H1 (cell line): ENCODE measurements around the gene AGRN. TPM values are rescaled to one million over a fixed set of nuclear protein-coding genes. Genes with fewer than 3 reads are reported as not detected.

Source experiments
- CTCF ChIA-PET: fragments of 300-600 bp; sonication (Branson Sonifier 250); formaldehyde crosslinking; loops from one replicate; lab custom pipeline; 2021; ENCODE audit not compliant: partially characterized antibody; lab: Charles Lee
- POLR2A ChIA-PET: fragments of 300-600 bp; sonication (Branson Sonifier 250); formaldehyde crosslinking; loops from one replicate; lab custom pipeline; 2021; ENCODE audit warnings: inconsistent platforms; ENCODE audit not compliant: partially characterized antibody; lab: Charles Lee
- DNase-seq, 2 experiments: peaks; one replicate each; pipeline versions ENCODE4 v3.0.0 to v3.0.0-alpha.2; 2010 to 2022; ENCODE audit warnings: low spot score in 2 of 2, low read depth in 1 of 2, mixed read lengths in 1 of 2
- FAIRE-seq: peaks from 2 replicates; lab custom pipeline; 2011; peaks lifted over from hg19 to GRCh38; lab: Jason Lieb, UNC
- H2AFZ ChIP-seq: 2 replicates; pipeline ENCODE4 v1.8.1; 2012; ENCODE audit warnings: low read length, inconsistent platforms
- H2AK5ac ChIP-seq: 2 replicates; pipeline ENCODE4 v1.6.1; 2013; ENCODE audit warnings: low read depth, low read length
- H2BK120ac ChIP-seq: replicated peaks from 2 replicates; pipeline ENCODE3; 2013; ENCODE audit warnings: low read depth, low read length, inconsistent platforms
- H2BK12ac ChIP-seq: 2 replicates; pipeline ENCODE4 v1.6.1; 2013; ENCODE audit warnings: low read depth, low read length
- H2BK15ac ChIP-seq: 2 replicates; pipeline ENCODE4 v1.6.1; 2013; ENCODE audit warnings: low read length
- H2BK20ac ChIP-seq: 2 replicates; pipeline ENCODE4 v1.6.1; 2013; ENCODE audit warnings: low read length
- H2BK5ac ChIP-seq: 2 replicates; pipeline ENCODE4 v1.6.1; 2013; ENCODE audit warnings: low read depth, low read length
- H3K14ac ChIP-seq: 2 replicates; pipeline ENCODE4 v1.6.1; 2013; ENCODE audit warnings: inconsistent platforms; ENCODE audit not compliant: insufficient read length
- H3K18ac ChIP-seq: 2 replicates; pipeline ENCODE4 v1.6.1; 2013; ENCODE audit warnings: low read length; ENCODE audit errors: extremely low read depth
- H3K23ac ChIP-seq: 2 replicates; pipeline ENCODE4 v1.6.1; 2013; ENCODE audit warnings: inconsistent platforms; ENCODE audit not compliant: insufficient read length
- H3K23me2 ChIP-seq: 2 replicates; pipeline ENCODE4 v1.6.1; 2013; ENCODE audit warnings: low read depth, low read length
- H3K27ac ChIP-seq: 2 replicates; pipeline ENCODE4 v1.6.1; 2011; ENCODE audit warnings: low read depth, low read length, inconsistent platforms
- H3K27me3 ChIP-seq, 4 experiments: replicated peaks in 1 of 4; 1 replicate in 1 of 4; 2 replicates in 3 of 4; pipeline versions ENCODE4 v1.6.1 to v1.8.1; 2011 to 2013; ENCODE audit warnings: low read length in 3 of 4, mild to moderate bottlenecking in 3 of 4, inconsistent platforms in 2 of 4, mixed read lengths in 2 of 4, moderate library complexity in 1 of 4; ENCODE audit not compliant: control insufficient read depth in 3 of 4, insufficient read depth in 3 of 4; ENCODE audit errors: extremely low read depth in 1 of 4
- H3K36me3 ChIP-seq, 4 experiments: 2 replicates each; pipeline versions ENCODE4 v1.6.1 to v1.8.1; 2011 to 2013; ENCODE audit warnings: mild to moderate bottlenecking in 4 of 4, low read length in 3 of 4, moderate library complexity in 2 of 4, control low read depth in 1 of 4, inconsistent platforms in 1 of 4; ENCODE audit not compliant: insufficient read depth in 4 of 4, control insufficient read depth in 2 of 4
- H3K4ac ChIP-seq: replicated peaks from 2 replicates; pipeline ENCODE3; 2013; ENCODE audit warnings: low read length, low read depth, mixed read lengths, inconsistent platforms; ENCODE audit not compliant: insufficient read length
- H3K4me1 ChIP-seq, 4 experiments: replicated peaks in 1 of 4; 1 replicate in 1 of 4; 2 replicates in 3 of 4; pipeline versions ENCODE4 v1.6.1 to v1.8.1; 2011 to 2013; ENCODE audit warnings: low read length in 3 of 4, inconsistent platforms in 2 of 4, mixed read lengths in 1 of 4; ENCODE audit not compliant: insufficient read depth in 4 of 4, control insufficient read depth in 3 of 4
- H3K4me2 ChIP-seq, 2 experiments: 2 replicates each; pipeline versions ENCODE4 v1.6.1 to v1.8.1; 2011 to 2013; ENCODE audit warnings: low read depth in 2 of 2, low read length in 2 of 2, control low read depth in 1 of 2, inconsistent platforms in 1 of 2, mild to moderate bottlenecking in 1 of 2; ENCODE audit not compliant: insufficient read depth in 1 of 2
- H3K4me3 ChIP-seq, 4 experiments: fragments of 200-600, 300-600 bp in 1 of 4; sonication (generic), shearing (Covaris generic), sonication (Bioruptor Twin) in 1 of 4; 2 replicates each; pipeline versions ENCODE4 v1.5.1 to v1.8.1; 2011 to 2016; ENCODE audit warnings: low read length in 4 of 4, low read depth in 3 of 4, control low read depth in 2 of 4, inconsistent platforms in 2 of 4, mild to moderate bottlenecking in 2 of 4, mixed read lengths in 1 of 4, moderate library complexity in 1 of 4; ENCODE audit not compliant: insufficient read depth in 2 of 4; ENCODE audit errors: extremely low read depth in 1 of 4
- H3K56ac ChIP-seq: replicated peaks from 2 replicates; pipeline ENCODE3; 2013; ENCODE audit warnings: low read depth, mild to moderate bottlenecking, mixed read lengths, low read length, inconsistent platforms; ENCODE audit not compliant: insufficient read length
- H3K79me1 ChIP-seq: 2 replicates; pipeline ENCODE4 v1.6.1; 2013; ENCODE audit warnings: low read depth, low read length, control low read depth
- H3K79me2 ChIP-seq, 2 experiments: 2 replicates each; pipeline versions ENCODE4 v1.6.1 to v1.8.1; 2012 to 2013; ENCODE audit warnings: low read length in 2 of 2, mild to moderate bottlenecking in 2 of 2, inconsistent platforms in 1 of 2; ENCODE audit not compliant: insufficient read depth in 2 of 2, control insufficient read depth in 1 of 2
- H3K9ac ChIP-seq, 4 experiments: replicated peaks in 1 of 4; 1 replicate in 1 of 4; 2 replicates in 3 of 4; pipeline versions ENCODE4 v1.6.1 to v1.8.1; 2011 to 2013; ENCODE audit warnings: low read depth in 3 of 4, low read length in 3 of 4, control low read depth in 2 of 4, mild to moderate bottlenecking in 2 of 4, moderate library complexity in 2 of 4, inconsistent platforms in 1 of 4; ENCODE audit errors: extremely low read depth in 1 of 4
- H3K9me3 ChIP-seq, 2 experiments: 2 replicates each; pipeline versions ENCODE4 v1.6.1 to v1.8.1; 2012 to 2013; ENCODE audit warnings: mild to moderate bottlenecking in 2 of 2, moderate library complexity in 2 of 2, control low read depth in 1 of 2, inconsistent platforms in 1 of 2, low read depth in 1 of 2, low read length in 1 of 2, mixed read lengths in 1 of 2; ENCODE audit not compliant: insufficient read depth in 2 of 2
- H4K20me1 ChIP-seq, 2 experiments: replicated peaks in 1 of 2; 2 replicates each; pipeline versions ENCODE3 to v1.8.1; 2011 to 2013; ENCODE audit warnings: inconsistent platforms in 2 of 2, low read length in 2 of 2, mild to moderate bottlenecking in 1 of 2; ENCODE audit not compliant: insufficient read depth in 2 of 2, control insufficient read depth in 1 of 2
- H4K5ac ChIP-seq: 2 replicates; pipeline ENCODE4 v1.6.1; 2013; ENCODE audit warnings: low read length, low read depth, mixed read lengths, inconsistent platforms; ENCODE audit not compliant: insufficient read length
- H4K8ac ChIP-seq: 2 replicates; pipeline ENCODE4 v1.8.0; 2013; ENCODE audit warnings: mild to moderate bottlenecking, moderate library complexity, low read length, inconsistent platforms; ENCODE audit not compliant: insufficient read depth; ENCODE audit errors: extremely low read depth
- H4K91ac ChIP-seq: replicated peaks from 2 replicates; pipeline ENCODE3; 2013; ENCODE audit warnings: low read length, mixed read lengths, inconsistent platforms; ENCODE audit not compliant: insufficient read length
- SP2 ChIP-seq: IDR thresholded peaks from 2 replicates; pipeline ENCODE4 v1.6.1; 2012; ENCODE audit warnings: mild to moderate bottlenecking, low read length, inconsistent platforms
- WGBS, 2 experiments: shearing (Covaris generic) in 1 of 2; methylation state at CpG; one replicate each; pipeline versions ENCODE4 v1.1.6 to v1.1.7; 2013 to 2015; ENCODE audit warnings: low lambda C conversion rate in 2 of 2, mixed read lengths in 2 of 2, inconsistent platforms in 1 of 2, low coverage in 1 of 2, missing lambda C conversion rate in 1 of 2; ENCODE audit not compliant: insufficient replicate concordance in 2 of 2, insufficient coverage in 1 of 2, insufficient read length in 1 of 2; ENCODE audit errors: extremely low coverage in 1 of 2, missing lambda C conversion rate in 1 of 2; 5-methylcytosine and 5-hydroxymethylcytosine counted together
- polyA plus RNA-seq, 7 experiments: library from polyadenylated mRNA; depleted of rRNA in 3 of 7; stranded (reverse) in 5 of 7; unstranded in 2 of 7; fragments of >200 nt in 5 of 7; fragments of 200-250 nt in 2 of 7; gene quantifications; 1 replicate in 5 of 7; 2 replicates in 1 of 7; 4 replicates in 1 of 7; pipeline versions ENCODE4 v1.2.1 to v1.2.3, GENCODE V29; 2011 to 2013; ENCODE audit warnings: missing spikeins in 2 of 7, mixed read lengths in 2 of 7
- total RNA-seq: library from RNA; stranded (reverse); fragmentation: NEBNext Ultra II Directional; extraction: Animal tissue kit (Norgen Biotek cat#: 25700); gene quantifications from 2 replicates; pipeline ENCODE4 v1.2.1, GENCODE V29; 2021

AGRN gene
- total and polyA plus RNA-seq, 2 of the 8 experiments (the other 6 are each of a cell fraction or from before 2014, with no cell fraction given) = 52.3 to 155 TPM

DNA sequence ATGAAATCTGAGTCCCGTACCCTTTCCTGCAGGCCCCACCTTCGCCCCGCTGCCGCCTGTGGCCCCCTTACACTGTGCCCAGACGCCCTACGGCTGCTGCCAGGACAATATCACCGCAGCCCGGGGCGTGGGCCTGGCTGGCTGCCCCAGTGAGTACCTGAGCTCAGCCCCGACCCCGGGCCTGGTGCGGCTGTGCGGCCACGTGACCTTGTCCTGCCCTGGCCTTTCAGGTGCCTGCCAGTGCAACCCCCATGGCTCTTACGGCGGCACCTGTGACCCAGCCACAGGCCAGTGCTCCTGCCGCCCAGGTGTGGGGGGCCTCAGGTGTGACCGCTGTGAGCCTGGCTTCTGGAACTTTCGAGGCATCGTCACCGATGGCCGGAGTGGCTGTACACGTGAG is 25.2 kb downstream of the AGRN start:
- Histone ChIP-seq H3K9ac (no peak overlapping the region), H4K91ac (no peak overlapping the region), H2AFZ (no peak overlapping the region), H4K5ac (no peak overlapping the region), H3K4me1 (peaks cover 0 to 6% (median 2%) of the 10 kb centered on the region in 4 experiments; a peak in 4 of 7 replicates), H2BK12ac (no peak overlapping the region), H2BK15ac (no peak overlapping the region), H2BK5ac (no peak overlapping the region), H3K4ac (no peak overlapping the region), H3K36me3 (peaks cover 6 to 65% (median 25%) of the 10 kb centered on the region in 4 experiments), H3K79me2 (no peaks in the 10 kb centered on the region), H3K23me2 (peaks cover 4% of the 10 kb centered on the region; the same call in 1 of the 2 replicates), H3K27me3 (peaks cover 0 to 3% (median 2%) of the 10 kb centered on the region in 4 experiments; a peak in 4 of 7 replicates), H2BK120ac (no peak overlapping the region), H3K4me3 (no peak overlapping the region), H4K20me1 (peaks cover 13 to 29% of the 10 kb centered on the region in 2 experiments), H2BK20ac (no peak overlapping the region), H3K27ac (no peak overlapping the region), H3K23ac (no peak overlapping the region), H3K56ac (no peak overlapping the region), H4K8ac (0 out of 2 replicates have a peak overlapping the region, but pooled peaks have one; percentile 51), H2AK5ac (no peak overlapping the region), H3K4me2 (no peak overlapping the region), H3K79me1 (peaks cover 4% of the 10 kb centered on the region; the same call in 1 of the 2 replicates), H3K18ac (no peak overlapping the region), H3K9me3 (no peaks in the 10 kb centered on the region), H3K14ac (no peak overlapping the region)
- CTCF ChIA-PET = interaction anchor here (0.6 to 2.5 kb wide), 6 partner anchors 11 to 130 kb away, joined by 3 to 11 read pairs (median 5); no protein-coding TSS in a partner anchor
- no peak for DNase-seq
- no peak for FAIRE-seq
- WGBS, 2 experiments = 95% methylated on average over 21 of the region's 23 CpGs; no CpG with 5 or more reads in 1 of the 2 experiments
- POLR2A ChIA-PET = interaction anchor here (0.6 to 3.8 kb wide), 10 partner anchors 9 to 232 kb away, joined by 3 to 19 read pairs (median 4); partner anchors contain the start of gene ISG15
- no peak for TF ChIP-seq SP2
